ENCODE data around the gene NTHL1.

NTHL1 gene

GRCh38 chr16:2078691-2079090 is 31.1 kb upstream of the NTHL1 start:
- Mint-ChIP-seq H3K27me3 (no peaks in the 10 kb centered on the region), H3K36me3 (peaks cover 48% of the 10 kb centered on the region), H3K4me1 (no peaks in the 10 kb centered on the region), H3K27ac (no peak overlapping the region), H3K9me3 (no peaks in the 10 kb centered on the region), H3K4me3 (no peak overlapping the region)
- ATAC-seq, result no peak

- Mint-ChIP-seq H3K4me1 (no peaks in the 10 kb centered on the region), H3K36me3 (peaks cover 54% of the 10 kb centered on the region), H3K9me3 (no peaks in the 10 kb centered on the region), H3K27ac (no peak overlapping the region), H3K27me3 (no peaks in the 10 kb centered on the region), H3K4me3 (no peak overlapping the region)
- no peak for ATAC-seq
Measured at GRCh38 chr16:2078096-2078495, 30.5 kb upstream of the NTHL1 start.

GRCh38 chr16:2077696-2078095 is 30.1 kb upstream of the NTHL1 start:
- Mint-ChIP-seq H3K4me1 (no peaks in the 10 kb centered on the region), H3K36me3 (peaks cover 55% of the 10 kb centered on the region)

GRCh38 chr16:2077016-2077415 is 29.4 kb upstream of the NTHL1 start:
- ATAC-seq, result no peak
- no peak overlapping the region for H3K27ac Mint-ChIP-seq
- H3K4me3 Mint-ChIP-seq, result no peak overlapping the region
- peaks cover 53% of the 10 kb centered on the region for H3K36me3 Mint-ChIP-seq
- no peaks in the 10 kb centered on the region for H3K4me1 Mint-ChIP-seq
- no peaks in the 10 kb centered on the region for H3K27me3 Mint-ChIP-seq
- no peaks in the 10 kb centered on the region for H3K9me3 Mint-ChIP-seq

More at GRCh38 chr16:2077696-2078095, 30.1 kb upstream of the NTHL1 start:
- H3K4me3 Mint-ChIP-seq, result no peak overlapping the region
- H3K27me3 Mint-ChIP-seq, result no peaks in the 10 kb centered on the region
- no peak for ATAC-seq
- no peaks in the 10 kb centered on the region for H3K9me3 Mint-ChIP-seq
- H3K27ac Mint-ChIP-seq, result no peak overlapping the region

GRCh38 chr16:2076072-2076865 is 28.6 kb upstream of the NTHL1 start:
- H3K4me1 Mint-ChIP-seq, result no peaks in the 10 kb centered on the region
- H3K9me3 Mint-ChIP-seq, result no peaks in the 10 kb centered on the region
- no peaks in the 10 kb centered on the region for H3K27me3 Mint-ChIP-seq
- H3K4me3 Mint-ChIP-seq, result no peak overlapping the region
- H3K27ac Mint-ChIP-seq, result no peak overlapping the region
- peaks cover 58% of the 10 kb centered on the region for H3K36me3 Mint-ChIP-seq
- ATAC-seq, result no peak

- Mint-ChIP-seq H3K36me3 (peaks cover 64% of the 10 kb centered on the region), H3K27ac (no peak overlapping the region), H3K27me3 (no peaks in the 10 kb centered on the region), H3K9me3 (no peaks in the 10 kb centered on the region), H3K4me3 (no peak overlapping the region), H3K4me1 (no peaks in the 10 kb centered on the region)
- ATAC-seq, result no peak
Measured at GRCh38 chr16:2075631-2076030, 28.0 kb upstream of the NTHL1 start.

GRCh38 chr16:2074071-2074470 is 26.4 kb upstream of the NTHL1 start:
- ATAC-seq, result no peak
- Mint-ChIP-seq H3K27me3 (no peaks in the 10 kb centered on the region), H3K4me3 (no peak overlapping the region), H3K4me1 (no peaks in the 10 kb centered on the region), H3K27ac (no peak overlapping the region), H3K9me3 (no peaks in the 10 kb centered on the region), H3K36me3 (peaks cover 70% of the 10 kb centered on the region)

- Mint-ChIP-seq H3K27me3 (no peaks in the 10 kb centered on the region), H3K4me3 (no peak overlapping the region), H3K4me1 (no peaks in the 10 kb centered on the region)
Measured at GRCh38 chr16:2072926-2073325, 25.3 kb upstream of the NTHL1 start.

GRCh38 chr16:2071454-2072202 is 24.0 kb upstream of the NTHL1 start:
- H3K4me1 Mint-ChIP-seq, result no peaks in the 10 kb centered on the region
- H3K27me3 Mint-ChIP-seq, result no peaks in the 10 kb centered on the region
- no peak overlapping the region for H3K4me3 Mint-ChIP-seq
- H3K9me3 Mint-ChIP-seq, result no peaks in the 10 kb centered on the region
- no peak overlapping the region for H3K27ac Mint-ChIP-seq
- no peak for ATAC-seq
- peaks cover 62% of the 10 kb centered on the region for H3K36me3 Mint-ChIP-seq

More at GRCh38 chr16:2072926-2073325, 25.3 kb upstream of the NTHL1 start:
- Mint-ChIP-seq H3K36me3 (peaks cover 63% of the 10 kb centered on the region), H3K27ac (no peak overlapping the region), H3K9me3 (no peaks in the 10 kb centered on the region)
- no peak for ATAC-seq

- H3K9me3 Mint-ChIP-seq, result no peaks in the 10 kb centered on the region
- H3K27ac Mint-ChIP-seq, result peak overlapping the region; percentile 39
Measured at GRCh38 chr16:2070576-2071453, 23.2 kb upstream of the NTHL1 start.

GRCh38 chr16:2066139-2066538 is 18.5 kb upstream of the NTHL1 start:
- Mint-ChIP-seq H3K9me3 (no peaks in the 10 kb centered on the region), H3K27me3 (no peaks in the 10 kb centered on the region), H3K36me3 (peaks cover 44% of the 10 kb centered on the region), H3K27ac (no peak overlapping the region), H3K4me1 (no peaks in the 10 kb centered on the region), H3K4me3 (no peak overlapping the region)
- no peak for ATAC-seq

More at GRCh38 chr16:2070576-2071453, 23.2 kb upstream of the NTHL1 start:
- Mint-ChIP-seq H3K27me3 (no peaks in the 10 kb centered on the region), H3K36me3 (peaks cover 66% of the 10 kb centered on the region), H3K4me1 (no peaks in the 10 kb centered on the region), H3K4me3 (no peak overlapping the region)
- ATAC-seq, result no peak

GRCh38 chr16:2064368-2064945 is 16.8 kb upstream of the NTHL1 start:
- peaks cover 41% of the 10 kb centered on the region for H3K36me3 Mint-ChIP-seq
- ATAC-seq, result no peak

GRCh38 chr16:2063861-2064260 is 16.2 kb upstream of the NTHL1 start:
- Mint-ChIP-seq H3K4me1 (no peaks in the 10 kb centered on the region), H3K27me3 (no peaks in the 10 kb centered on the region), H3K27ac (no peak overlapping the region), H3K9me3 (no peaks in the 10 kb centered on the region), H3K4me3 (no peak overlapping the region), H3K36me3 (peaks cover 41% of the 10 kb centered on the region)
- peak; percentile 20 for ATAC-seq

More at GRCh38 chr16:2064368-2064945, 16.8 kb upstream of the NTHL1 start:
- Mint-ChIP-seq H3K4me3 (no peak overlapping the region), H3K4me1 (no peaks in the 10 kb centered on the region), H3K9me3 (no peaks in the 10 kb centered on the region), H3K27ac (no peak overlapping the region), H3K27me3 (no peaks in the 10 kb centered on the region)

- Mint-ChIP-seq H3K4me1 (no peaks in the 10 kb centered on the region), H3K9me3 (no peaks in the 10 kb centered on the region), H3K27ac (no peak overlapping the region), H3K27me3 (no peaks in the 10 kb centered on the region), H3K4me3 (no peak overlapping the region), H3K36me3 (peaks cover 48% of the 10 kb centered on the region)
- ATAC-seq, result no peak
Measured at GRCh38 chr16:2062801-2063200, 15.2 kb upstream of the NTHL1 start.

- Mint-ChIP-seq H3K27ac (no peak overlapping the region), H3K9me3 (no peaks in the 10 kb centered on the region), H3K36me3 (peaks cover 49% of the 10 kb centered on the region), H3K4me1 (no peaks in the 10 kb centered on the region), H3K4me3 (no peak overlapping the region), H3K27me3 (no peaks in the 10 kb centered on the region)
- no peak for ATAC-seq
Measured at GRCh38 chr16:2061526-2061925, 13.9 kb upstream of the NTHL1 start.

All from stimulated activated memory B cell treated with anti-CD40 and anti-IgM and Interleukin-4, amounts not matched to agents 10 μg/mL and 1 μg/mL and 100 μg/mL, for 72 hours (primary cell).